HEK293T (cell line): ENCODE data around the gene GPR65.

ENCODE experiments used
- BHLHE40 ChIP-seq: fragments of 450-650 bp; IDR thresholded peaks from 2 replicates; pipeline ENCODE4 v1.6.1; 2016; ENCODE audit warnings: mild to moderate bottlenecking, moderate library complexity, borderline replicate concordance
- FOXA1 ChIP-seq: fragments of 450-650 bp; IDR thresholded peaks from 2 replicates; pipeline ENCODE4 v1.6.1; 2016; ENCODE audit warnings: mild to moderate bottlenecking
- FOXK2 ChIP-seq: fragments of 450-650 bp; IDR thresholded peaks from 2 replicates; pipeline ENCODE4 v1.6.1; 2016; ENCODE audit warnings: mild to moderate bottlenecking
- FOXM1 ChIP-seq: fragments of 450-650 bp; IDR thresholded peaks from 2 replicates; pipeline ENCODE4 v1.6.1; 2017; ENCODE audit warnings: mild to moderate bottlenecking, borderline replicate concordance
- HDGF ChIP-seq: fragments of 450-650 bp; IDR thresholded peaks from 2 replicates; pipeline ENCODE4 v1.6.1; 2017; ENCODE audit warnings: antibody characterized with exemption, borderline replicate concordance
- L3MBTL2 ChIP-seq: fragments of 450-650 bp; conservative IDR thresholded peaks from 2 replicates; pipeline ENCODE4 v1.6.1; 2016; ENCODE audit warnings: mild to moderate bottlenecking
- NFRKB ChIP-seq: fragments of 450-650 bp; IDR thresholded peaks from 2 replicates; pipeline ENCODE4 v1.6.1; 2016; ENCODE audit warnings: mild to moderate bottlenecking, moderate library complexity
- SP1 ChIP-seq: fragments of 450-650 bp; IDR thresholded peaks from 2 replicates; pipeline ENCODE4 v1.6.1; 2017
- SUZ12 ChIP-seq: fragments of 450-650 bp; IDR thresholded peaks from 2 replicates; pipeline ENCODE4 v1.6.1; 2016; ENCODE audit warnings: mild to moderate bottlenecking
- TARDBP ChIP-seq: fragments of 450-650 bp; IDR thresholded peaks from 2 replicates; pipeline ENCODE4 v1.6.1; 2016
- ZNF384 ChIP-seq: fragments of 450-650 bp; IDR thresholded peaks from 2 replicates; pipeline ENCODE4 v1.6.1; 2016
- TF ChIP-seq, protein P1 (sequence below): fragments of 450-650 bp; IDR thresholded peaks from 2 replicates; pipeline ENCODE4 v1.6.1; 2016

DNA sequence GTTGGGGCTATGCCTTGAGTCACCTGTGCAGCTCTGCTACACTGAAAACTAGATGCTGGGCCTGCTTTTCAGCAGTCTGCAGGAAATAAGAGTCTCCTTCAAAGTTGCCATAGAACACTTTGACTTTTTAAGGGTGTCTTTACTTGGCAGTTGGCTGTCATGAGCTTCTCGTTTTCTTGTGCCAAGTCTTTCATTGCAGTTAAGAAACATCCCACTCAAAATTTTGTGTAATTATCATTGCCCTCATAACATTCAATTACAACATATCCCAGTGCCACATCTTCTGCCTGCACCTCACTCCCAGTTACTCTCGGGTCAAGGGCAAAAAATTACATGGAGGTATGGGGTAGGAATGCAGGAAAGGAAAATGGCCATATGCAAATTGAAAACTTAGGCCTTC, 29.1 kb downstream of the GPR65 start:
- TF ChIP-seq NFRKB (no peak), ZNF384 (no peak), FOXM1 (no peak), BHLHE40 (no peak), FOXA1 (no peak), SP1 (no peak), TARDBP (no peak), FOXK2 (no peak), HDGF (no peak), L3MBTL2 (no peak), SUZ12 (no peak)
- TF ChIP-seq, protein P1, sequence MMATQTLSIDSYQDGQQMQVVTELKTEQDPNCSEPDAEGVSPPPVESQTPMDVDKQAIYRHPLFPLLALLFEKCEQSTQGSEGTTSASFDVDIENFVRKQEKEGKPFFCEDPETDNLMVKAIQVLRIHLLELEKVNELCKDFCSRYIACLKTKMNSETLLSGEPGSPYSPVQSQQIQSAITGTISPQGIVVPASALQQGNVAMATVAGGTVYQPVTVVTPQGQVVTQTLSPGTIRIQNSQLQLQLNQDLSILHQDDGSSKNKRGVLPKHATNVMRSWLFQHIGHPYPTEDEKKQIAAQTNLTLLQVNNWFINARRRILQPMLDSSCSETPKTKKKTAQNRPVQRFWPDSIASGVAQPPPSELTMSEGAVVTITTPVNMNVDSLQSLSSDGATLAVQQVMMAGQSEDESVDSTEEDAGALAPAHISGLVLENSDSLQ = no peak
